ENCODE results near the gene PARD6G.
"Not testable (repeated sequence)": the region's sequence is repeated elsewhere in the genome, so short reads cannot be mapped to it uniquely, and the experiment has no call there.

The PARD6G gene, protein sequence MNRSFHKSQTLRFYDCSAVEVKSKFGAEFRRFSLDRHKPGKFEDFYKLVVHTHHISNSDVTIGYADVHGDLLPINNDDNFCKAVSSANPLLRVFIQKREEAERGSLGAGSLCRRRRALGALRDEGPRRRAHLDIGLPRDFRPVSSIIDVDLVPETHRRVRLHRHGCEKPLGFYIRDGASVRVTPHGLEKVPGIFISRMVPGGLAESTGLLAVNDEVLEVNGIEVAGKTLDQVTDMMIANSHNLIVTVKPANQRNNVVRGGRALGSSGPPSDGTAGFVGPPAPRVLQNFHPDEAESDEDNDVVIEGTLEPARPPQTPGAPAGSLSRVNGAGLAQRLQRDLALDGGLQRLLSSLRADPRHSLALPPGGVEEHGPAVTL

DNA sequence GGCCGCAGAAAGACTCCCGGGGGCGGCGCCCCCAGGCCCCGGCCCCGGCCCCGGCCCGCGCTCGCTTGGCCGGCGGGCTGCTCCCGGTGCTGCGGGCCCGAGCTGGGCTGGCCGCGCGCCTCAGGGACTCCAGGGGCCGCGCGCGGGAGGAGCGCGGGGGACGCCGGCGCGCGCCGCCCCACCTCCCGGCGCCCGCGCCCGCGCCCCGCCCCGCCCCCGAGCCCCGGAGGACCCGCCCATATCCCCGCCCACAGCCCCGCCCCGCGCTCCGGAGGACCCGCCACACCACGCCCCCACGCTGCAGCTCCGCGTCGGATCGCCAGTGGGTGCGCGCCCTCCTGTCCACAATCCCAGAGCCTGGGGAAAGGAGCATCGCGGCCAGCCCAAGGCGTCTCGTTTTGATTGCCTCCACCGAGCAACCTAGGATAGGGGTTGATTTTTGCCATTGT, at the start of gene PARD6G:
PARD6G (minus strand) TSS at position 122 of the 449 bp plus-strand sequence. CDS start 166 bp downstream, outside the sequence.
- H3K27me3 ChIP-seq (ENCODE audit: insufficient read depth, low read depth, severe bottlenecking), result no peaks in the 10 kb centered on the region
- TF ChIP-seq, protein P1, sequence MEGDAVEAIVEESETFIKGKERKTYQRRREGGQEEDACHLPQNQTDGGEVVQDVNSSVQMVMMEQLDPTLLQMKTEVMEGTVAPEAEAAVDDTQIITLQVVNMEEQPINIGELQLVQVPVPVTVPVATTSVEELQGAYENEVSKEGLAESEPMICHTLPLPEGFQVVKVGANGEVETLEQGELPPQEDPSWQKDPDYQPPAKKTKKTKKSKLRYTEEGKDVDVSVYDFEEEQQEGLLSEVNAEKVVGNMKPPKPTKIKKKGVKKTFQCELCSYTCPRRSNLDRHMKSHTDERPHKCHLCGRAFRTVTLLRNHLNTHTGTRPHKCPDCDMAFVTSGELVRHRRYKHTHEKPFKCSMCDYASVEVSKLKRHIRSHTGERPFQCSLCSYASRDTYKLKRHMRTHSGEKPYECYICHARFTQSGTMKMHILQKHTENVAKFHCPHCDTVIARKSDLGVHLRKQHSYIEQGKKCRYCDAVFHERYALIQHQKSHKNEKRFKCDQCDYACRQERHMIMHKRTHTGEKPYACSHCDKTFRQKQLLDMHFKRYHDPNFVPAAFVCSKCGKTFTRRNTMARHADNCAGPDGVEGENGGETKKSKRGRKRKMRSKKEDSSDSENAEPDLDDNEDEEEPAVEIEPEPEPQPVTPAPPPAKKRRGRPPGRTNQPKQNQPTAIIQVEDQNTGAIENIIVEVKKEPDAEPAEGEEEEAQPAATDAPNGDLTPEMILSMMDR (IDR thresholded peaks at IDR 0.05; ENCODE audit: low read depth, low read length), result peak; percentile 38
- peak; percentile 94 for DNase-seq
- H3K9me3 ChIP-seq (ENCODE audit: severe bottlenecking), result no peaks in the 10 kb centered on the region
- peak within 1 kb of the TSS; percentile 93 for H3K4me3 ChIP-seq (ENCODE audit: low read depth, low read length)
- peak within 1 kb of the TSS; percentile 89 for H3K27ac ChIP-seq
- peaks cover 5% of the 10 kb centered on the region for H3K36me3 ChIP-seq

DNA sequence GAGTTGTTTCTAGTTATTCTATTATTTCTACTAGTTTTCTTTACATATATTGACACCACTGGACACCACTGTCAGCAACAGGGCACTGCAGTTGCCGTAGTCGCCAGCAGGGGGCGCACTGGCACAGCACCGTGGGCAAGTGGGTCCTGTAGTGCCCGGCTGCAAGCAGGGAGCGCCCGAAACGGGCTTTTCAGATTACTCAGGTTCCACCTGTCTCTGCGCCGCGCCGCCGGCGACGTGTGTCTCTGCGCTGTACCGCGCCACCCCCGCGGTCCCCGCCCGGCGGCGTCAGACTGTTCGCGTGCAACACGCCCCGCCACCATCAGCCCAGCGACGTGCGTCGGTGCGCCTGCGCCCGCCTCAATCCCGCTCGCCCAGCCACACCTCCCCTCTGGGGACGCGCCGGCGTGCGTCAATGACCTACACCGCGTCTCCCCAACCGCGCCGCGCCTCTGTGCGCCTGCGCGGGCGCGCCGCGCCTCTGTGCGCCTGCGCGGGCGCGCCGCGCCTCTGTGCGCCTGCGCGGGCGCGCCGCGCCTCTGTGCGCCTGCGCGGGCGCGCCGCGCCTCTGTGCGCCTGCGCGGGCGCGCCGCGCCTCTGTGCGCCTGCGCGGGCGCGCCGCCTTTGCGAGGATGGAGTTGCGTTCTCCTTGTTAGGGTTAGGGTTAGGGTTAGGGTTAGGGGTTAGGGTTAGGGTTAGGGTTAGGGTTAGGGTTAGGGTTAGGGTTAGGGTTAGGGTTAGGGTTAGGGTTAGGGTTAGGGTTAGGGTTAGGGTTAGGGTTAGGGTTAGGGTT, 15.1 kb upstream of the PARD6G start:
- TF ChIP-seq, protein P1 (IDR thresholded peaks at IDR 0.05; ENCODE audit: low read depth, low read length), result peak; percentile 65
- H3K9me3 ChIP-seq (ENCODE audit: severe bottlenecking); DNase-seq; H3K27me3 ChIP-seq (ENCODE audit: insufficient read depth, low read depth, severe bottlenecking); H3K4me3 ChIP-seq (ENCODE audit: low read depth, low read length); H3K36me3 ChIP-seq; H3K27ac ChIP-seq: not testable (repeated sequence)

DNA sequence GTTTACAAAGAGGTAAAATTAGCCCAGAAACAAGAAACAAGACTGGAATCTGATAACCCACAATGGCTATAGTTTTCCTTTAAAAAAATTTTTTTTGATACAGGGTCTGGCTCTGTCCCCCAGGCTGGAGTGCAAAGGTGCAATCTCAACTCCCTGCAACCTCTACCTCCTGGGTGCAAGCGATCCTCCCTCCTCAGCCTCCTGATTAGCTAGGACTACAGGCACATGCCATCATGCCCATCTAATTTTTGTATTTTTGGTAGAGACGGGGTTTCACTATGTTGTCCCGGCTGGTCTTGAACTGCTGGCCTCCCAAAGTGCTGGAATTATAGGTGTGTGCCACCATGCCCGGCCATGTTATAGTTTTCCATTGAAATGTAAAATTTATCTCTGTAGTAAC, 12.3 kb upstream of the PARD6G start:
- Histone ChIP-seq H3K27ac (no peak overlapping the region), H3K4me3 (ENCODE audit: low read depth, low read length) (no peak overlapping the region), H3K9me3 (ENCODE audit: severe bottlenecking) (peaks cover 10% of the 10 kb centered on the region), H3K36me3 (no peaks in the 10 kb centered on the region), H3K27me3 (ENCODE audit: insufficient read depth, low read depth, severe bottlenecking) (no peaks in the 10 kb centered on the region)
- TF ChIP-seq, protein P1 (IDR thresholded peaks at IDR 0.05; ENCODE audit: low read depth, low read length), result no peak
- no peak for DNase-seq

DNA sequence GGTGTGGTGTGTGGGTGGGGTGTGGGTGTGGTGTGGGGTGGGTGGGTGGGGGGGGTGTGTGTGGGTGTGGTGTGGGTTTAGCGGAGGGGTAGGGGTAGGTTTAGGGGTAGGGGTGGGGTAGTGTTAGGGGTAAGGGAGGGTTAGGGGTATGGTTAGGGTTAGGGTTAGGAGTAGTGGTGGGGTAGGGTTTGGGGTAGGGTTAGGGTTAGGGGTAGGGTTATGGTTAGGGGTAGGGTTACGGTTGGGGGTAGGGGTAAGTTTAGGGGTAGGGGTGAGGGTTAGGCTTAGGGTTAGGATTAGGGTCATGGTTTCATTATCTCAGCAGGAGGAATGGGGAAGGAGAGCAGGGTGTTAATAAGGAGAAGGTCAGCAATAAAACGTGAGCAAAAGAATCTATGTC, 11.3 kb upstream of the PARD6G start:
- Histone ChIP-seq H3K27me3 (ENCODE audit: insufficient read depth, low read depth, severe bottlenecking) (no peaks in the 10 kb centered on the region), H3K27ac (no peak overlapping the region), H3K4me3 (ENCODE audit: low read depth, low read length) (no peak overlapping the region), H3K9me3 (ENCODE audit: severe bottlenecking) (peaks cover 14% of the 10 kb centered on the region), H3K36me3 (no peaks in the 10 kb centered on the region)
- DNase-seq, result no peak
- TF ChIP-seq, protein P1 (IDR thresholded peaks at IDR 0.05; ENCODE audit: low read depth, low read length), result no peak

DNA sequence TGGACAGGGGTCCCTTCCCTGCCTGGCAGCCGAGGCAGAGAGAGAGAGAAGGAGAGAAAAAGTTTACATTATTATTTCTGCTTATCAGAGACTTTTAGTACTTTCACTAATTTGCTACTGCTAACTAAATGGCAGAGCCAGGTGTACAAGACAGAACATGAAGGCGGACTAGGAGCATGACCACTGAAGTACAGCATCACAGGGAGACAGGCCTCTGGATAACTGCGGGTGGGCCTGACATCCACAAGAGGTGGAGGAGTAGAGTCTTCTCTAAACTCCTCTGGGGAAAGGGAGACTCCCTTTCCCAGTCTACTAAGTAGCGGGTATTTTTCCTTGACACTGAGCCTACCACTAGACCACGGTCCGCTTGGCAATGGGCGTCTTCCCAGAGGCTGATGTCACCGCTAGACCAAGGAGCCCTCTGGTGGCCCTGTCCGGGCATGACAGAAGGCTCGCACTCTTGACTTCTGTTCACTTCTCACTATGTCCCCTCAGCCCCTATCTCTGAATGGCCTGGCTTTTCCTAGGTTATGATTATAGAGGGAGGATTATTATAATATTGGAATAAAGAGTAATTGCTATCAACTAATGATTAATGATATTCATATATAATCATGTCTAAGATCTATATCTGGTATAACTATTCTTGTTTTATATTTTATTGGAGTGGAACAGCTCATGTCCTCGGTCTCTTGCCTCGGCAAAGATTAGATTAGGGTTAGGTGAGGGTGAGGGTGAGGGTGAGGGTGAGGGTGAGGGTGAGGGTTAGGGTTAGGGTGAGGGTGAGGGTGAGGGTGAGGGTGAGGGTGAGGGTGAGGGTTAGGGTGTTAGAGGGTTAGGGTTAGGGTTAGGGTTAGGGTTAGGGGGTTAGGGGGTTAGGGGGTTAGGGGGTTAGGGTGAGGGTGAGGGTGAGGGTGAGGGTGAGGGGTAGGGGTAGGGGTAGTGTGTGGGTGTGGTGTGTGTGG, 10.5 kb upstream of the PARD6G start:
- H3K4me3 ChIP-seq (ENCODE audit: low read depth, low read length); H3K27ac ChIP-seq; H3K27me3 ChIP-seq (ENCODE audit: insufficient read depth, low read depth, severe bottlenecking); H3K36me3 ChIP-seq: not testable (repeated sequence)
- DNase-seq, result peak; percentile 90
- H3K9me3 ChIP-seq (ENCODE audit: severe bottlenecking), result peaks cover 14% of the 10 kb centered on the region
- TF ChIP-seq, protein P1 (IDR thresholded peaks at IDR 0.05; ENCODE audit: low read depth, low read length), result peak; percentile 95

All from WERI-Rb-1 (cell line).